Hepatocyte (in vitro differentiated cells): ENCODE measurements around the gene CRISP2. TPM values are rescaled to one million over a fixed set of nuclear protein-coding genes. Genes with fewer than 3 reads are reported as not detected.

Source experiments
- DNase-seq: peaks from one replicate; pipeline ENCODE4 v3.0.0-alpha.2; 2016; ENCODE audit warnings: low spot score
- H2AFZ ChIP-seq: fragments of 200-600 bp; sonication (generic); 2 replicates; pipeline ENCODE4 v1.6.0; 2016; ENCODE audit warnings: antibody characterized with exemption, mild to moderate bottlenecking
- H3K27ac ChIP-seq: fragments of 200-600 bp; sonication (generic); 2 replicates; pipeline ENCODE4 v1.5.1; 2016; ENCODE audit warnings: mild to moderate bottlenecking
- H3K27me3 ChIP-seq: fragments of 200-600 bp; sonication (generic); 2 replicates; pipeline ENCODE4 v1.6.1; 2016
- H3K36me3 ChIP-seq: fragments of 200-600 bp; sonication (generic); replicated peaks from 2 replicates; pipeline ENCODE4 v1.5.1; 2016; ENCODE audit warnings: low read depth; ENCODE audit not compliant: insufficient read depth
- H3K4me1 ChIP-seq: fragments of 200-600 bp; sonication (generic); 2 replicates; pipeline ENCODE4 v1.5.1; 2016; ENCODE audit warnings: mild to moderate bottlenecking, moderate library complexity; ENCODE audit not compliant: insufficient read depth
- H3K4me2 ChIP-seq: fragments of 200-600 bp; sonication (generic); 2 replicates; pipeline ENCODE4 v1.6.0; 2016
- H3K4me3 ChIP-seq: fragments of 200-600 bp; sonication (generic); 2 replicates; pipeline ENCODE4 v1.5.1; 2016; ENCODE audit warnings: mild to moderate bottlenecking
- H3K79me2 ChIP-seq: fragments of 200-600 bp; sonication (generic); 2 replicates; pipeline ENCODE4 v1.6.0; 2017; ENCODE audit warnings: mild to moderate bottlenecking
- H3K9me2 ChIP-seq: fragments of 200-600 bp; sonication (generic); replicated peaks from 2 replicates; pipeline ENCODE4 v1.6.0; 2017; ENCODE audit warnings: mild to moderate bottlenecking; ENCODE audit not compliant: insufficient read depth
- H3K9me3 ChIP-seq: fragments of 200-600 bp; sonication (generic); 2 replicates; pipeline ENCODE4 v1.5.1; 2016; ENCODE audit warnings: low read depth, mild to moderate bottlenecking
- H4K20me1 ChIP-seq: fragments of 200-600 bp; sonication (generic); 2 replicates; pipeline ENCODE4 v1.6.0; 2016; ENCODE audit warnings: mild to moderate bottlenecking; ENCODE audit not compliant: insufficient read depth, poor library complexity, severe bottlenecking
- EZH2 ChIP-seq: fragments of 200-600 bp; sonication (generic); IDR thresholded peaks from 2 replicates; pipeline ENCODE4 v1.6.1; 2016; ENCODE audit warnings: antibody characterized with exemption, mild to moderate bottlenecking, borderline replicate concordance
- EZH2phosphoT487 ChIP-seq: fragments of 200-600 bp; sonication (generic); IDR thresholded peaks from one replicate; pipeline ENCODE4 v1.6.1; 2018; ENCODE audit warnings: antibody characterized with exemption, mild to moderate bottlenecking, low read depth, moderate library complexity; ENCODE audit not compliant: unreplicated experiment, severe bottlenecking
- WGBS: methylation state at CpG from one replicate; pipeline ENCODE4 v1.1.6; 2016; ENCODE audit warnings: low lambda C conversion rate; ENCODE audit errors: missing lambda C conversion rate; 5-methylcytosine and 5-hydroxymethylcytosine counted together
- polyA plus RNA-seq: library from polyadenylated mRNA; unstranded; fragments of >200 nt; fragmentation: Nextera tagmentation; extraction: Ambion mirVana; gene quantifications from 2 replicates; pipeline ENCODE4 v1.2.1, GENCODE V29; 2016
- total RNA-seq: library from RNA; depleted of rRNA; stranded (reverse); fragments of >200 nt; gene quantifications from 2 replicates; pipeline ENCODE4 v1.2.3, GENCODE V29; 2014
- TF ChIP-seq, protein P1 (sequence below): fragments of 200-600 bp; sonication (generic); IDR thresholded peaks from 2 replicates; pipeline ENCODE4 v1.5.1; 2016; ENCODE audit warnings: antibody characterized with exemption, mild to moderate bottlenecking; ENCODE audit not compliant: poor library complexity

The CRISP2 gene
- total and polyA plus RNA-seq, 2 experiments from 2014 or later, result 0.21 to 0.57 TPM

DNA sequence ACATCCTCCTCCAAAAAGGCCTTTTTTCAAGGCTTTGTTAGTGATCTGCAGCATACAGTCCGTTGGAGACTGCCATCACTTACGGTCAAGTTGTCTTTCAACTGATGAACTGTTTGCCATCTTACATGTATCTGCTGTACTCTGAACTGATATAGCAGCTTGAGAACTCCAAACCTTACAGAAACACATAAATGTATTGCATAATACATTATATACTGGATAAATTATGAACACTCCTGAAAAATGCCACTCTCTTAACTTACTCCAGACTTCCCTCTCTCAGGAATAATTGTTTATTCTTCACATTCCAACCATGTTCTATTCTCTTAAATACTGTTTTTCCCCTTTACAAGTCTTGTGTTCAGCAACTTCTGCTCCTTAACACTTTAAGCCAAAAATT, 62.1 kb downstream of the CRISP2 start:
- no peak overlapping the region for H3K4me2 ChIP-seq
- DNase-seq, result no peak
- no peak overlapping the region for H3K4me3 ChIP-seq
- 95% methylated on average over 2 of the region's 2 CpGs for WGBS
- no peak overlapping the region for H2AFZ ChIP-seq
- no peaks in the 10 kb centered on the region for H3K27me3 ChIP-seq
- H3K4me1 ChIP-seq, result no peaks in the 10 kb centered on the region
- H3K36me3 ChIP-seq, result no peaks in the 10 kb centered on the region
- H3K27ac ChIP-seq, result no peak overlapping the region
- H3K9me3 ChIP-seq, result no peaks in the 10 kb centered on the region
- no peaks in the 10 kb centered on the region for H3K79me2 ChIP-seq
- H3K9me2 ChIP-seq, result no peaks in the 10 kb centered on the region
- no peaks in the 10 kb centered on the region for H4K20me1 ChIP-seq
- TF ChIP-seq, protein P1, sequence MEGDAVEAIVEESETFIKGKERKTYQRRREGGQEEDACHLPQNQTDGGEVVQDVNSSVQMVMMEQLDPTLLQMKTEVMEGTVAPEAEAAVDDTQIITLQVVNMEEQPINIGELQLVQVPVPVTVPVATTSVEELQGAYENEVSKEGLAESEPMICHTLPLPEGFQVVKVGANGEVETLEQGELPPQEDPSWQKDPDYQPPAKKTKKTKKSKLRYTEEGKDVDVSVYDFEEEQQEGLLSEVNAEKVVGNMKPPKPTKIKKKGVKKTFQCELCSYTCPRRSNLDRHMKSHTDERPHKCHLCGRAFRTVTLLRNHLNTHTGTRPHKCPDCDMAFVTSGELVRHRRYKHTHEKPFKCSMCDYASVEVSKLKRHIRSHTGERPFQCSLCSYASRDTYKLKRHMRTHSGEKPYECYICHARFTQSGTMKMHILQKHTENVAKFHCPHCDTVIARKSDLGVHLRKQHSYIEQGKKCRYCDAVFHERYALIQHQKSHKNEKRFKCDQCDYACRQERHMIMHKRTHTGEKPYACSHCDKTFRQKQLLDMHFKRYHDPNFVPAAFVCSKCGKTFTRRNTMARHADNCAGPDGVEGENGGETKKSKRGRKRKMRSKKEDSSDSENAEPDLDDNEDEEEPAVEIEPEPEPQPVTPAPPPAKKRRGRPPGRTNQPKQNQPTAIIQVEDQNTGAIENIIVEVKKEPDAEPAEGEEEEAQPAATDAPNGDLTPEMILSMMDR, result no peak

- H3K4me2 ChIP-seq, result no peak overlapping the region
- H3K9me2 ChIP-seq, result no peaks in the 10 kb centered on the region
- no peaks in the 10 kb centered on the region for H3K79me2 ChIP-seq
- H3K36me3 ChIP-seq, result no peaks in the 10 kb centered on the region
- no peak overlapping the region for H2AFZ ChIP-seq
- no peaks in the 10 kb centered on the region for H3K9me3 ChIP-seq
- H4K20me1 ChIP-seq, result no peaks in the 10 kb centered on the region
- no peak overlapping the region for H3K27ac ChIP-seq
- no peak for DNase-seq
- H3K4me1 ChIP-seq, result no peaks in the 10 kb centered on the region
- TF ChIP-seq, protein P1, result no peak
- TF ChIP-seq EZH2, result no peak
- TF ChIP-seq EZH2phosphoT487, result no peak
- H3K27me3 ChIP-seq, result no peaks in the 10 kb centered on the region
- H3K4me3 ChIP-seq, result no peak overlapping the region
- WGBS, result 50% methylated on average over 1 of the region's 1 CpG
Observed at GRCh38 chr6:49649988-49650387, 63.4 kb downstream of the CRISP2 start.

DNA sequence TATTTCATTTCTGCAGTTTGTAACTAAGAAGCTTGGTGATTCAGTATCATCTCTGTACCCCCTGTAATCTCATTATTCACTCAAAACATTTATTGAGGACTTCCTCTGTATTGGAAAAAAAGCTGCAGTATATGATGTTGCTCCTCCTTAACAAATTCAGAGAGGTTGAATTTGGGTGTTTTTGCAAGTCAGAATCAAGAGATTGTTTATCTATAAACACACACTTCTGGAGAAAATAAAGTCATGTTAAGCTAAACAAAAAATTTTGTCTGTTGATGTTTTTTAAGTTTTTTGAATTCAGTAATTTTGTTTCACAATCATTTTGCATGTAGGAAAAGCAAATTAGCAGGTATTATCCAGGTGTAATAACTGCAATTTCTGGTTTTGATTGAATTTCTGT, 65.3 kb downstream of the CRISP2 start:
- H3K27ac ChIP-seq, result no peak overlapping the region
- no peak overlapping the region for H3K4me2 ChIP-seq
- no peak overlapping the region for H2AFZ ChIP-seq
- no peaks in the 10 kb centered on the region for H3K36me3 ChIP-seq
- no peaks in the 10 kb centered on the region for H3K4me1 ChIP-seq
- TF ChIP-seq EZH2 (no peak), EZH2phosphoT487 (no peak)
- TF ChIP-seq, protein P1, result no peak
- DNase-seq, result no peak
- no peaks in the 10 kb centered on the region for H3K9me3 ChIP-seq
- no peak overlapping the region for H3K4me3 ChIP-seq
- no peaks in the 10 kb centered on the region for H3K9me2 ChIP-seq
- no peaks in the 10 kb centered on the region for H4K20me1 ChIP-seq
- no peaks in the 10 kb centered on the region for H3K27me3 ChIP-seq
- H3K79me2 ChIP-seq, result no peaks in the 10 kb centered on the region

GRCh38 chr6:49647476-49647875, 65.9 kb downstream of the CRISP2 start:
- no peaks in the 10 kb centered on the region for H3K4me1 ChIP-seq
- TF ChIP-seq, protein P1, result no peak
- TF ChIP-seq EZH2, result no peak
- no peak for TF ChIP-seq EZH2phosphoT487
- no peak overlapping the region for H3K4me2 ChIP-seq
- no peak overlapping the region for H3K27ac ChIP-seq
- DNase-seq, result no peak
- no peak overlapping the region for H3K4me3 ChIP-seq
- 94% methylated on average over 2 of the region's 2 CpGs for WGBS
- H4K20me1 ChIP-seq, result no peaks in the 10 kb centered on the region
- no peaks in the 10 kb centered on the region for H3K27me3 ChIP-seq
- no peaks in the 10 kb centered on the region for H3K36me3 ChIP-seq
- H3K79me2 ChIP-seq, result no peaks in the 10 kb centered on the region
- H3K9me3 ChIP-seq, result no peaks in the 10 kb centered on the region
- H3K9me2 ChIP-seq, result no peaks in the 10 kb centered on the region
- no peak overlapping the region for H2AFZ ChIP-seq
